ENCODE data around the gene RCOR1.

DNA sequence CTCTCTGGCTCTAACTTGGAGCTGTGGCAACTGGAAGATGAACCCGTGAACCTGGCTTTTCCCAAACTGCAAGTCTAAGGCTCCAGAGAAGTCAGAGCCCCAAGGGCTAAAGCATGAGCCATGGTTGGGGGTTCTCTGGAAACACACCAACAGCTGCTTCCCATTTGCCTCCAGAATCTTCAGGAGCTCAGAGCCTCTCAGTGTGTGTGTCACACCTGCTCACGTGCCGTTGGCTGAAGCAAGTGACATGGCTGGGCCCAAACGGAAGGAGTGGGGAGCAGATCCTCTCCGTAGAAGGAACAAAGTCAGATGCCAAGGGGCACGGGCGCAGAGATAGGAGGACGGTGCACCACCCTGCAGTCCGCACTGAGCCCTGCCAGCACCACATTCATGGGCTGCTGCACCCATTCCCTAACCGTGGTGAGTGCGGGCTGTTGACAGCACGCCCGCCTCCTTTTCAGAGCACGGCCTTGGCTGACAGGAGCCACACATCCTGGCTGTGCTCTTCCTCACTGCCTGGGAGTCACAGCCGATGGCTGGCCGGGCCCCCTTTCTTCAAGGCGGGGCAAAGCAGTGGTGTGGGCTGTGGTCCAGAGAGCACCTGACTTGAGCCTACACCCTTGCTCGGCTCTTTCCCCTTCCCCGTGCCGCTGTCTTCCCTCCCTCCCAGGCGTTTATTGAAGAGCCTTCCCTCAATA is 168.2 kb downstream of the RCOR1 start:
- no peak for TF ChIP-seq POLR2AphosphoS5 (IDR thresholded peaks at IDR 0.05; ENCODE audit: low read depth, low read length)
- TF ChIP-seq, protein P1, sequence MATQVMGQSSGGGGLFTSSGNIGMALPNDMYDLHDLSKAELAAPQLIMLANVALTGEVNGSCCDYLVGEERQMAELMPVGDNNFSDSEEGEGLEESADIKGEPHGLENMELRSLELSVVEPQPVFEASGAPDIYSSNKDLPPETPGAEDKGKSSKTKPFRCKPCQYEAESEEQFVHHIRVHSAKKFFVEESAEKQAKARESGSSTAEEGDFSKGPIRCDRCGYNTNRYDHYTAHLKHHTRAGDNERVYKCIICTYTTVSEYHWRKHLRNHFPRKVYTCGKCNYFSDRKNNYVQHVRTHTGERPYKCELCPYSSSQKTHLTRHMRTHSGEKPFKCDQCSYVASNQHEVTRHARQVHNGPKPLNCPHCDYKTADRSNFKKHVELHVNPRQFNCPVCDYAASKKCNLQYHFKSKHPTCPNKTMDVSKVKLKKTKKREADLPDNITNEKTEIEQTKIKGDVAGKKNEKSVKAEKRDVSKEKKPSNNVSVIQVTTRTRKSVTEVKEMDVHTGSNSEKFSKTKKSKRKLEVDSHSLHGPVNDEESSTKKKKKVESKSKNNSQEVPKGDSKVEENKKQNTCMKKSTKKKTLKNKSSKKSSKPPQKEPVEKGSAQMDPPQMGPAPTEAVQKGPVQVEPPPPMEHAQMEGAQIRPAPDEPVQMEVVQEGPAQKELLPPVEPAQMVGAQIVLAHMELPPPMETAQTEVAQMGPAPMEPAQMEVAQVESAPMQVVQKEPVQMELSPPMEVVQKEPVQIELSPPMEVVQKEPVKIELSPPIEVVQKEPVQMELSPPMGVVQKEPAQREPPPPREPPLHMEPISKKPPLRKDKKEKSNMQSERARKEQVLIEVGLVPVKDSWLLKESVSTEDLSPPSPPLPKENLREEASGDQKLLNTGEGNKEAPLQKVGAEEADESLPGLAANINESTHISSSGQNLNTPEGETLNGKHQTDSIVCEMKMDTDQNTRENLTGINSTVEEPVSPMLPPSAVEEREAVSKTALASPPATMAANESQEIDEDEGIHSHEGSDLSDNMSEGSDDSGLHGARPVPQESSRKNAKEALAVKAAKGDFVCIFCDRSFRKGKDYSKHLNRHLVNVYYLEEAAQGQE (IDR thresholded peaks at IDR 0.05; ENCODE audit: insufficient read depth in 1 of 2, low read depth in 2 of 2, low read length in 2 of 2) = no peak
